ENCODE results near the gene EBF4. TPM values are rescaled to one million over a fixed set of nuclear protein-coding genes. Genes with fewer than 3 reads are reported as not detected.

The EBF4 gene
- total RNA-seq, 1 experiment from 2014 or later: 11.4 TPM

DNA sequence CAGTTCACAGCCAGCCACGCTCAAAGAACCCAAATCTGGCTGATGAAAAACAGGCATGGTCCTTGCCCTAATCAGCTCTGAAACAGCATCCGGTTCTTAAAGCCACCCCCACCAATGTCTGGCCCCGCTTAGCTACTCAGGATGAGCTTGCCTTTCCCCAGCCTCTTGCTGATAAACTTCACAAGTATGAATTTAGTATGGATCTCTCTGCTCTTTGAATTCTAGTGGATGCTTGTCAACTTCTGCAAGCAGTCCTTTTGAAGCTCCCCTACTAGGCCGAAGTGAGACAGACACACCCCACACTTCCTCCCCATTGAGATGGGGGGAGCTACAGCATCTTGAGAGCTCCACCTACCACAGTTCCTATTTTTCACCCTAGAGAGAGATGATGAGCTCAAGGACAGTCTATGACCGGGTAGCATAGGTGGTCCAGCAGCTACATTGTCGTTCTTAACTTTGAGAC lies 36.7 kb downstream of the EBF4 start:
- DNase-seq (ENCODE audit: low read depth, low spot score) (no peak), ATAC-seq (no peak)
- peaks cover 0 to 9% of the 10 kb centered on the region in 2 experiments; a peak in 2 of 4 replicates for H3K9me3 ChIP-seq (ENCODE audit: control insufficient read depth in 1 of 2, insufficient read depth in 1 of 2, low read depth in 1 of 2, low read length in 2 of 2)
- no peak overlapping the region for H3K27ac ChIP-seq (ENCODE audit: low read depth, low read length)
- H3K4me3 ChIP-seq (replicated peaks in 1 of 2; ENCODE audit: low read depth in 1 of 2, low read length in 2 of 2): no peak overlapping the region
- no peaks in the 10 kb centered on the region for H3K9me2 ChIP-seq (ENCODE audit: insufficient read depth)
- TF ChIP-seq EGR1 (IDR thresholded peaks at IDR 0.05; ENCODE audit: low read depth) (no peak), YY1 (IDR thresholded peaks at IDR 0.05; ENCODE audit: extremely low read depth, insufficient replicate concordance, low read depth, low read length) (no peak), SIN3A (IDR thresholded peaks at IDR 0.05; ENCODE audit: low read depth) (no peak), EZH2 (IDR thresholded peaks at IDR 0.05) (no peak), ZNF274 (IDR thresholded peaks at IDR 0.05; ENCODE audit: low read depth, low read length) (no peak), EZH2phosphoT487 (IDR thresholded peaks at IDR 0.05; ENCODE audit: borderline replicate concordance) (no peak), TCF7L2 (IDR thresholded peaks at IDR 0.05; ENCODE audit: borderline replicate concordance, extremely low read depth, insufficient read depth, insufficient read length) (no peak), FOSL1 (IDR thresholded peaks at IDR 0.05; ENCODE audit: low read depth) (no peak), POLR2A (IDR thresholded peaks at IDR 0.05; ENCODE audit: borderline replicate concordance, extremely low read depth, insufficient read depth, insufficient read length) (no peak), SP1 (IDR thresholded peaks at IDR 0.05; ENCODE audit: low read depth) (no peak), CBX3 (IDR thresholded peaks at IDR 0.05; ENCODE audit: low read depth) (no peak), RAD21 (IDR thresholded peaks at IDR 0.05; ENCODE audit: low read depth) (no peak), JUND (IDR thresholded peaks at IDR 0.05) (no peak), ELF1 (IDR thresholded peaks at IDR 0.05; ENCODE audit: borderline replicate concordance, low read depth) (no peak)
- TF ChIP-seq, protein P1, sequence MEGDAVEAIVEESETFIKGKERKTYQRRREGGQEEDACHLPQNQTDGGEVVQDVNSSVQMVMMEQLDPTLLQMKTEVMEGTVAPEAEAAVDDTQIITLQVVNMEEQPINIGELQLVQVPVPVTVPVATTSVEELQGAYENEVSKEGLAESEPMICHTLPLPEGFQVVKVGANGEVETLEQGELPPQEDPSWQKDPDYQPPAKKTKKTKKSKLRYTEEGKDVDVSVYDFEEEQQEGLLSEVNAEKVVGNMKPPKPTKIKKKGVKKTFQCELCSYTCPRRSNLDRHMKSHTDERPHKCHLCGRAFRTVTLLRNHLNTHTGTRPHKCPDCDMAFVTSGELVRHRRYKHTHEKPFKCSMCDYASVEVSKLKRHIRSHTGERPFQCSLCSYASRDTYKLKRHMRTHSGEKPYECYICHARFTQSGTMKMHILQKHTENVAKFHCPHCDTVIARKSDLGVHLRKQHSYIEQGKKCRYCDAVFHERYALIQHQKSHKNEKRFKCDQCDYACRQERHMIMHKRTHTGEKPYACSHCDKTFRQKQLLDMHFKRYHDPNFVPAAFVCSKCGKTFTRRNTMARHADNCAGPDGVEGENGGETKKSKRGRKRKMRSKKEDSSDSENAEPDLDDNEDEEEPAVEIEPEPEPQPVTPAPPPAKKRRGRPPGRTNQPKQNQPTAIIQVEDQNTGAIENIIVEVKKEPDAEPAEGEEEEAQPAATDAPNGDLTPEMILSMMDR (IDR thresholded peaks at IDR 0.05 in 2 of 3, conservative IDR thresholded peaks at IDR 0.05 in 1 of 3; ENCODE audit: borderline replicate concordance in 1 of 3, insufficient read depth in 1 of 3, low read depth in 2 of 3, low read length in 2 of 3): no peak
- TF ChIP-seq, protein P2, sequence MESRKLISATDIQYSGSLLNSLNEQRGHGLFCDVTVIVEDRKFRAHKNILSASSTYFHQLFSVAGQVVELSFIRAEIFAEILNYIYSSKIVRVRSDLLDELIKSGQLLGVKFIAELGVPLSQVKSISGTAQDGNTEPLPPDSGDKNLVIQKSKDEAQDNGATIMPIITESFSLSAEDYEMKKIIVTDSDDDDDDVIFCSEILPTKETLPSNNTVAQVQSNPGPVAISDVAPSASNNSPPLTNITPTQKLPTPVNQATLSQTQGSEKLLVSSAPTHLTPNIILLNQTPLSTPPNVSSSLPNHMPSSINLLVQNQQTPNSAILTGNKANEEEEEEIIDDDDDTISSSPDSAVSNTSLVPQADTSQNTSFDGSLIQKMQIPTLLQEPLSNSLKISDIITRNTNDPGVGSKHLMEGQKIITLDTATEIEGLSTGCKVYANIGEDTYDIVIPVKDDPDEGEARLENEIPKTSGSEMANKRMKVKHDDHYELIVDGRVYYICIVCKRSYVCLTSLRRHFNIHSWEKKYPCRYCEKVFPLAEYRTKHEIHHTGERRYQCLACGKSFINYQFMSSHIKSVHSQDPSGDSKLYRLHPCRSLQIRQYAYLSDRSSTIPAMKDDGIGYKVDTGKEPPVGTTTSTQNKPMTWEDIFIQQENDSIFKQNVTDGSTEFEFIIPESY (IDR thresholded peaks at IDR 0.05; ENCODE audit: extremely low read depth, insufficient replicate concordance, low read length): no peak
- TF ChIP-seq, protein P3, sequence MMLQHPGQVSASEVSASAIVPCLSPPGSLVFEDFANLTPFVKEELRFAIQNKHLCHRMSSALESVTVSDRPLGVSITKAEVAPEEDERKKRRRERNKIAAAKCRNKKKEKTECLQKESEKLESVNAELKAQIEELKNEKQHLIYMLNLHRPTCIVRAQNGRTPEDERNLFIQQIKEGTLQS (IDR thresholded peaks at IDR 0.05): no peak
- TF ChIP-seq, protein P4, sequence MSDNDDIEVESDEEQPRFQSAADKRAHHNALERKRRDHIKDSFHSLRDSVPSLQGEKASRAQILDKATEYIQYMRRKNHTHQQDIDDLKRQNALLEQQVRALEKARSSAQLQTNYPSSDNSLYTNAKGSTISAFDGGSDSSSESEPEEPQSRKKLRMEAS (IDR thresholded peaks at IDR 0.05): no peak
- TF ChIP-seq, protein P5, sequence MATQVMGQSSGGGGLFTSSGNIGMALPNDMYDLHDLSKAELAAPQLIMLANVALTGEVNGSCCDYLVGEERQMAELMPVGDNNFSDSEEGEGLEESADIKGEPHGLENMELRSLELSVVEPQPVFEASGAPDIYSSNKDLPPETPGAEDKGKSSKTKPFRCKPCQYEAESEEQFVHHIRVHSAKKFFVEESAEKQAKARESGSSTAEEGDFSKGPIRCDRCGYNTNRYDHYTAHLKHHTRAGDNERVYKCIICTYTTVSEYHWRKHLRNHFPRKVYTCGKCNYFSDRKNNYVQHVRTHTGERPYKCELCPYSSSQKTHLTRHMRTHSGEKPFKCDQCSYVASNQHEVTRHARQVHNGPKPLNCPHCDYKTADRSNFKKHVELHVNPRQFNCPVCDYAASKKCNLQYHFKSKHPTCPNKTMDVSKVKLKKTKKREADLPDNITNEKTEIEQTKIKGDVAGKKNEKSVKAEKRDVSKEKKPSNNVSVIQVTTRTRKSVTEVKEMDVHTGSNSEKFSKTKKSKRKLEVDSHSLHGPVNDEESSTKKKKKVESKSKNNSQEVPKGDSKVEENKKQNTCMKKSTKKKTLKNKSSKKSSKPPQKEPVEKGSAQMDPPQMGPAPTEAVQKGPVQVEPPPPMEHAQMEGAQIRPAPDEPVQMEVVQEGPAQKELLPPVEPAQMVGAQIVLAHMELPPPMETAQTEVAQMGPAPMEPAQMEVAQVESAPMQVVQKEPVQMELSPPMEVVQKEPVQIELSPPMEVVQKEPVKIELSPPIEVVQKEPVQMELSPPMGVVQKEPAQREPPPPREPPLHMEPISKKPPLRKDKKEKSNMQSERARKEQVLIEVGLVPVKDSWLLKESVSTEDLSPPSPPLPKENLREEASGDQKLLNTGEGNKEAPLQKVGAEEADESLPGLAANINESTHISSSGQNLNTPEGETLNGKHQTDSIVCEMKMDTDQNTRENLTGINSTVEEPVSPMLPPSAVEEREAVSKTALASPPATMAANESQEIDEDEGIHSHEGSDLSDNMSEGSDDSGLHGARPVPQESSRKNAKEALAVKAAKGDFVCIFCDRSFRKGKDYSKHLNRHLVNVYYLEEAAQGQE (IDR thresholded peaks at IDR 0.05; ENCODE audit: low read depth): no peak
- no TSS peak for BruUV-seq (replicated peaks)
- no peak overlapping the region for H3K4me2 ChIP-seq (ENCODE audit: low read length)
- no peak overlapping the region for H3K9ac ChIP-seq (ENCODE audit: low read length)
- POLR2A ChIA-PET: no interaction called here
- no peaks in the 10 kb centered on the region for H3K79me2 ChIP-seq (ENCODE audit: insufficient read depth, low read length)
- no peaks in the 10 kb centered on the region for H3K36me3 ChIP-seq (ENCODE audit: control insufficient read depth in 1 of 2, insufficient read depth in 2 of 2, low read length in 2 of 2)
- no peaks in the 10 kb centered on the region for H3K27me3 ChIP-seq (ENCODE audit: insufficient read depth, low read length)
- CTCF ChIA-PET: no interaction called here
- H3K4me1 ChIP-seq (ENCODE audit: control insufficient read depth in 1 of 2, insufficient read depth in 2 of 2, low read length in 2 of 2): no peaks in the 10 kb centered on the region
- no peak overlapping the region for H2AFZ ChIP-seq (ENCODE audit: low read depth, low read length, poor library complexity, severe bottlenecking)
- RAD21 ChIA-PET (ENCODE audit: low non-redundant PET in 1 of 2, low total read pairs in 2 of 2, uncharacterized antibody in 2 of 2, unreplicated experiment in 2 of 2): no interaction called here
- intact Hi-C loops (cut with micrococcal nuclease): no loop called here
- no peaks in the 10 kb centered on the region for H4K20me1 ChIP-seq (ENCODE audit: insufficient read depth)
